PC-3 (cell line): Measurements from ENCODE around the gene MSL1. TPM values are rescaled to one million over a fixed set of nuclear protein-coding genes. Genes with fewer than 3 reads are reported as not detected.

Experiments
- ATAC-seq: fragments of 200-7000 bp; cut with Tn5 transposase; 2 replicates; pipeline ENCODE4 v1.9.1; 2020; ENCODE audit warnings: mild to moderate bottlenecking, moderate library complexity
- BruUV-seq: library from RNA; stranded (reverse); fragments of 400-500 nt; replicated peaks from 2 replicates; lab custom pipeline; 2021; lab: Mats Ljungman, UMichigan
- CTCF ChIA-PET: fragments of 300-600 bp; sonication (Branson Sonifier 250); formaldehyde crosslinking; loops from one replicate; lab custom pipeline; 2022; ENCODE audit warnings: antibody characterized with exemption; lab: Charles Lee
- POLR2A ChIA-PET: fragments of 300-600 bp; sonication (Branson Sonifier 250); formaldehyde crosslinking; loops from one replicate; lab custom pipeline; 2022; ENCODE audit warnings: antibody characterized with exemption; ENCODE audit not compliant: unreplicated experiment; lab: Charles Lee
- DNase-seq: peaks from one replicate; pipeline ENCODE4 v3.0.0-alpha.2; 2015
- H2AFZ ChIP-seq: fragments of 300-600 bp; sonication (generic); 2 replicates; pipeline ENCODE4 v1.6.0; 2016; ENCODE audit warnings: antibody characterized with exemption, low read length
- H3F3A ChIP-seq: fragments of 300-600 bp; sonication (generic); one replicate; pipeline ENCODE4 v1.6.0; 2017; ENCODE audit warnings: antibody characterized with exemption, low read length, control low read depth, mild to moderate bottlenecking; ENCODE audit not compliant: unreplicated experiment
- H3K27ac ChIP-seq: fragments of 300-600 bp; sonication (generic); 2 replicates; pipeline ENCODE4 v1.5.1; 2016; ENCODE audit warnings: mild to moderate bottlenecking, low read length
- H3K27me3 ChIP-seq: fragments of 300-600 bp; sonication (generic); 2 replicates; pipeline ENCODE4 v1.6.1; 2016; ENCODE audit warnings: low read length, mixed read lengths
- H3K36me3 ChIP-seq: fragments of 300-600 bp; sonication (generic); 2 replicates; pipeline ENCODE4 v1.6.1; 2016; ENCODE audit warnings: low read depth, mixed run types, low read length, mixed read lengths
- H3K4me1 ChIP-seq: fragments of 300-600 bp; sonication (generic); 2 replicates; pipeline ENCODE4 v1.5.1; 2016; ENCODE audit warnings: low read length; ENCODE audit not compliant: insufficient read depth
- H3K4me2 ChIP-seq: fragments of 300-600 bp; sonication (generic); 2 replicates; pipeline ENCODE4 v1.6.0; 2016; ENCODE audit warnings: low read length
- H3K4me3 ChIP-seq: fragments of 300-600 bp; sonication (generic); 2 replicates; pipeline ENCODE4 v1.5.1; 2016; ENCODE audit warnings: mild to moderate bottlenecking, low read length, mixed read lengths
- H3K79me2 ChIP-seq: fragments of 300-600 bp; sonication (generic); 2 replicates; pipeline ENCODE4 v1.6.1; 2017; ENCODE audit warnings: low read length, mixed read lengths
- H3K9ac ChIP-seq: fragments of 300-600 bp; sonication (generic); 2 replicates; pipeline ENCODE4 v1.6.0; 2016; ENCODE audit warnings: mild to moderate bottlenecking, low read length
- H3K9me2 ChIP-seq: fragments of 300-600 bp; sonication (generic); replicated peaks from 2 replicates; pipeline ENCODE4 v1.6.1; 2016; ENCODE audit warnings: mixed run types, low read length, mixed read lengths
- H3K9me3 ChIP-seq: fragments of 300-600 bp; sonication (generic); 2 replicates; pipeline ENCODE4 v1.6.1; 2016; ENCODE audit warnings: low read length, mixed read lengths
- H4K20me1 ChIP-seq: fragments of 300-600 bp; sonication (generic); 2 replicates; pipeline ENCODE4 v1.6.1; 2016; ENCODE audit warnings: low read length, mixed read lengths
- CTCF ChIP-seq: fragments of 300-600 bp; sonication (generic); conservative IDR thresholded peaks from 2 replicates; pipeline ENCODE4 v1.5.1; 2017; ENCODE audit warnings: antibody characterized with exemption, low read depth, mild to moderate bottlenecking, low read length
- EZH2 ChIP-seq: fragments of 300-600 bp; sonication (generic); IDR thresholded peaks from one replicate; pipeline ENCODE4 v1.6.1; 2017; ENCODE audit warnings: antibody characterized with exemption, mild to moderate bottlenecking, low read length; ENCODE audit not compliant: unreplicated experiment
- EZH2phosphoT487 ChIP-seq: fragments of 300-600 bp; sonication (generic); IDR thresholded peaks from 2 replicates; pipeline ENCODE4 v1.6.1; 2018; ENCODE audit warnings: mild to moderate bottlenecking, antibody characterized with exemption, low read length, borderline replicate concordance
- intact Hi-C: fragments of 100-400 bp; cut with micrococcal nuclease; formaldehyde crosslinking; loops from 2 replicates; pipeline ENCODE4 v1.9.0; 2023
- total RNA-seq: library from RNA; depleted of rRNA; stranded (reverse); fragments of >200 nt; gene quantifications from 2 replicates; pipeline ENCODE4 v1.2.3, GENCODE V29; 2014

The MSL1 gene
- total RNA-seq, 1 experiment from 2014 or later: 22.2 TPM

GRCh38 chr17:40072735-40073346 lies 48.9 kb upstream of the MSL1 start:
- CTCF ChIA-PET: no interaction called here
- BruUV-seq: no TSS peak
- Histone ChIP-seq H3K27me3 (no peaks in the 10 kb centered on the region), H3K4me1 (peaks cover 33% of the 10 kb centered on the region), H2AFZ (no peak overlapping the region), H3K4me3 (no peak overlapping the region), H3K9ac (no peak overlapping the region), H3K9me2 (no peaks in the 10 kb centered on the region), H3K79me2 (no peaks in the 10 kb centered on the region), H3K9me3 (no peaks in the 10 kb centered on the region), H3K27ac (no peak overlapping the region), H3K4me2 (no peak overlapping the region), H3F3A (no peaks in the 10 kb centered on the region), H3K36me3 (no peaks in the 10 kb centered on the region), H4K20me1 (no peaks in the 10 kb centered on the region)
- no peak for DNase-seq
- POLR2A ChIA-PET: no interaction called here
- ATAC-seq: no peak
- TF ChIP-seq EZH2: no peak
- TF ChIP-seq EZH2phosphoT487: no peak
- no peak for TF ChIP-seq CTCF
- intact Hi-C loops: no loop called here

- H3F3A ChIP-seq: no peaks in the 10 kb centered on the region
- CTCF ChIA-PET: no interaction called here
- no peak overlapping the region for H3K27ac ChIP-seq
- TF ChIP-seq EZH2 (no peak), EZH2phosphoT487 (no peak), CTCF (no peak)
- no TSS peak for BruUV-seq
- ATAC-seq: no peak
- H3K36me3 ChIP-seq: no peaks in the 10 kb centered on the region
- H3K4me1 ChIP-seq: peaks cover 26% of the 10 kb centered on the region
- no peak for DNase-seq
- H3K9ac ChIP-seq: no peak overlapping the region
- no peaks in the 10 kb centered on the region for H3K79me2 ChIP-seq
- no peaks in the 10 kb centered on the region for H3K9me3 ChIP-seq
- no peak overlapping the region for H2AFZ ChIP-seq
- POLR2A ChIA-PET: interaction anchor here (0.5 to 0.6 kb wide), 2 partner anchors 28 to 426 kb away, joined by 3 read pairs; no protein-coding TSS in a partner anchor
- H3K27me3 ChIP-seq: no peaks in the 10 kb centered on the region
- H3K4me2 ChIP-seq: no peak overlapping the region
- H4K20me1 ChIP-seq: no peaks in the 10 kb centered on the region
- intact Hi-C loops: no loop called here
- no peaks in the 10 kb centered on the region for H3K9me2 ChIP-seq
- no peak overlapping the region for H3K4me3 ChIP-seq
Measured at GRCh38 chr17:40073454-40074174, 48.2 kb upstream of the MSL1 start.

- Histone ChIP-seq H3K9me3 (no peaks in the 10 kb centered on the region), H3K4me1 (peaks cover 20% of the 10 kb centered on the region), H3K9ac (no peak overlapping the region), H3F3A (no peaks in the 10 kb centered on the region), H3K27ac (no peak overlapping the region), H3K36me3 (no peaks in the 10 kb centered on the region), H4K20me1 (no peaks in the 10 kb centered on the region), H3K79me2 (no peaks in the 10 kb centered on the region), H3K9me2 (no peaks in the 10 kb centered on the region), H3K4me2 (no peak overlapping the region), H2AFZ (no peak overlapping the region), H3K4me3 (no peak overlapping the region), H3K27me3 (no peaks in the 10 kb centered on the region)
- ATAC-seq (no peak), DNase-seq (no peak)
- ChIA-PET POLR2A (interaction anchor here (0.5 to 0.6 kb wide), 2 partner anchors 28 to 613 kb away, joined by 3 to 4 read pairs; partner anchors contain the start of gene CDK12), CTCF (interaction anchor here (0.7 kb wide), 1 partner anchor 61 kb away, joined by 3 read pairs; no protein-coding TSS in a partner anchor)
- intact Hi-C loops: no loop called here
- no TSS peak for BruUV-seq
- TF ChIP-seq EZH2: no peak
- no peak for TF ChIP-seq CTCF
- no peak for TF ChIP-seq EZH2phosphoT487
Measured at GRCh38 chr17:40074175-40074512, 47.6 kb upstream of the MSL1 start.
